Activated naive CD8-positive, alpha-beta T cell treated with anti-CD3 and anti-CD28 coated beads, Interleukin-2, amount 50 U/mL, for 24 hours (primary cell): Measurements from ENCODE around the gene BTBD2.

ENCODE experiments used
- ATAC-seq: fragments of 150-1000 bp; cut with Tn5 transposase; one replicate; pipeline ENCODE4 v1.10.0; 2021
- DNase-seq: peaks from one replicate; pipeline ENCODE4 v3.0.0; 2021
- H3K27ac Mint-ChIP-seq: one replicate; pipeline ENCODE4 v1.8.0; 2021; ENCODE audit warnings: mild to moderate bottlenecking, mixed read lengths
- H3K27me3 Mint-ChIP-seq: one replicate; pipeline ENCODE4 v1.8.0; 2021; ENCODE audit warnings: mixed read lengths
- H3K36me3 Mint-ChIP-seq: one replicate; pipeline ENCODE4 v1.8.0; 2021; ENCODE audit warnings: low read depth, mixed read lengths
- H3K4me1 Mint-ChIP-seq: one replicate; pipeline ENCODE4 v1.8.0; 2021; ENCODE audit warnings: mixed read lengths
- H3K4me3 Mint-ChIP-seq: one replicate; pipeline ENCODE4 v1.8.0; 2021; ENCODE audit warnings: mild to moderate bottlenecking, moderate library complexity, mixed read lengths
- H3K9me3 Mint-ChIP-seq: one replicate; pipeline ENCODE4 v1.8.0; 2021; ENCODE audit warnings: mixed read lengths

Gene BTBD2

DNA sequence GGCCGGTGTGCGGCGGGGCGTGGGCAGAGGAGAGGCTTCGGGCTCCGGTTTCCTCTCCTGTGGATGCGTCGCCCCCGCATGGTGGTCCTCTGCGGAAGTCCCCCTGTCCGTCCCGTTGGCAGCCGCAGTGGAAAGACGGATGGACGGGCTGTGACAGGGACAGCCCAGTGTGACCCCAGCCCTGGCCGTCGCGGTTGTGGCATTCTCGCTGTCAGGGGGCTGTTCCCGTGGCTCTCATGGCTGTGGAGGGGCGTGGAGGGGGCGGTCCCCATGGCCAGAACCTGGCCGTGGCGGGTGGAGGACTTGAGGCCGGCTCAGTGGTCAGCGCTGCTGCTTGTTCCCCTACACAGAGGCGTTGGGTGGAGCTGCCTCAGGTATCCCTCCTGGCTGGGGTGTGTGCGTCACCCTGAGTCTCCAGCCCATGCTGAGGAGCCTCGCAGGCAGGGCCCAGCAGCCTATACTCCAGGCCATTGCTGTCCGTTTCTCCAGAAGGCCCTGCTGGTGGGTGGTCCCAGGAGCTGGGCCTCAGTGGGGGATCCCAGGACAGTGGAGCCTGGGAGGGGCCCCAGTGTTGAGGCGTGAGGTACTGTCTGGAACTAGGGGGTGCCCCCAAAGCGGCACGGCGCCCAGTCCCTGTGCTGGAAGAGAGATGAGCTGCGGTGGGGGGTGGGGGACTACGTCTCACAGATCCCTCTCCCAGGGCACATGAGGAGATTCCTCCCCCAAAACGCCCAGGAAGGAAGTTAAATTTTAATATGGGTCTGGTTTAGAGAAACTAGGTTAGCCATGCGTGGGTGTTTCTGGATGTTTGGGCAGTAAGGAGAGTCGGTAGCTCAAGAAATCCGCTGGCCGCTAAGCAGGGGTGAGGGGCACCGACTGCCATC is 54.3 kb downstream of the BTBD2 start:
- ATAC-seq (no peak), DNase-seq (no peak)
- peaks cover 8% of the 10 kb centered on the region for H3K4me1 Mint-ChIP-seq
- H3K27ac Mint-ChIP-seq = no peak overlapping the region
- H3K4me3 Mint-ChIP-seq = no peak overlapping the region
- H3K36me3 Mint-ChIP-seq = peaks cover 2% of the 10 kb centered on the region
- H3K27me3 Mint-ChIP-seq = no peaks in the 10 kb centered on the region
- no peaks in the 10 kb centered on the region for H3K9me3 Mint-ChIP-seq

DNA sequence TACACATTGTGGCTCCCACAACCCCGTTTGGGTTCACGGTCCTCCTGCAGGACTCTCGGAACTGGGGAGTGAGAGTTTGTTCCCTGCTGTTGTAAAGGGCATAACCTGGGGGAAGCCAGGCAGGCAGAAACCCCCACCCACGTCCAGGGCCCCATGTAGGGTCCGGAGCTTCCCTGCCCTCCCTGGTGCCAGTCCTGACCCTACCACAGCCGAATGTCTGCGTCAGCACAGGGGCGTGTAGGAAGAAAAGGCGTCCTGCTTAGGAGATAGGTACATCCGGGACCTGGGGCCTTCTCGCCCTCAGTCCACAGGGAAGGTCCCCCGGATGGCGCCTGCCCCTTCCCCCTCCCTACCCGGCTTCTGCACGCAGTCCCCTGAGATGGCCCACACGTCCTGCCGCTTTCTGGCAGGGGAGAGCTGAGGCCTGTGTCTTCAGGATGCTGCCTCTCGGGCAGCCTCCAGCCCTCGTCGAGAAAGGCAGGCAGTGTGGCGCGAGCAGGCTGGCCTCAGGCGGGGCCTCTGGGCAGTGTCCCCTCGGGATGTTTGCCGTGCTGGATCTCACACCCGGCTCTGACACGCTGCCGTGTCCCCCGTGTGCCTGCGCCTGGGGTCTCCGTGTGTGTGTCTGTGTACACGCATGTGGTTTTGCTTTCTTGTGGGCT is 55.5 kb downstream of the BTBD2 start:
- no peak overlapping the region for H3K4me3 Mint-ChIP-seq
- H3K9me3 Mint-ChIP-seq = no peaks in the 10 kb centered on the region
- H3K27ac Mint-ChIP-seq = no peak overlapping the region

GRCh38 chr19:1957562-1958248 is 57.8 kb downstream of the BTBD2 start:
- H3K4me3 Mint-ChIP-seq = no peak overlapping the region
- no peaks in the 10 kb centered on the region for H3K27me3 Mint-ChIP-seq
- DNase-seq (no peak), ATAC-seq (no peak)
- H3K36me3 Mint-ChIP-seq = peaks cover 2% of the 10 kb centered on the region
- no peak overlapping the region for H3K27ac Mint-ChIP-seq
- peaks cover 5% of the 10 kb centered on the region for H3K4me1 Mint-ChIP-seq
- H3K9me3 Mint-ChIP-seq = no peaks in the 10 kb centered on the region

More for the DNA sequence above, 55.5 kb downstream of the BTBD2 start:
- Mint-ChIP-seq H3K36me3 (peaks cover 2% of the 10 kb centered on the region), H3K4me1 (peaks cover 5% of the 10 kb centered on the region), H3K27me3 (no peaks in the 10 kb centered on the region)
- DNase-seq = no peak
- no peak for ATAC-seq

GRCh38 chr19:1956868-1957492 is 58.5 kb downstream of the BTBD2 start:
- H3K36me3 Mint-ChIP-seq = peaks cover 2% of the 10 kb centered on the region

DNA sequence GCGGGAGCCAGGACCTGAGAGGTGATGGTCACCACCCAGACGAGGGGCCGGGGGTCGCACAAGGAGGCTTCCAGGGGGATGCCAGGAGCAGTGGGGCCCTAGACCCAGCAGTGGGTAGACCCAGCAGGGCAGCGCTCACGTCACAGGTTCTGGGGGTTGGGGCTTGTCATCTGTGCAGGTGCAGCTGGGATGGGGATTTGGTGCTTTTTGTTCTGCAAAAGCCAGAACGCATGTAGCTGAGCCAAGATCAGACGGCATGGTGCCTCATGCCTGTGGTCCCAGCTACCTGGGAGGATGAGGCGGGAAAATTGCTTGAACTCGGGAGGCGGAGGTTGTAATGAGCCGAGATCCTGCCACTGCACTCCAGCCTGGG is 59.4 kb downstream of the BTBD2 start:
- H3K27me3 Mint-ChIP-seq = no peaks in the 10 kb centered on the region
- ATAC-seq (no peak), DNase-seq (no peak)
- H3K4me3 Mint-ChIP-seq = no peak overlapping the region
- H3K9me3 Mint-ChIP-seq = no peaks in the 10 kb centered on the region
- H3K27ac Mint-ChIP-seq = no peak overlapping the region
- no peaks in the 10 kb centered on the region for H3K36me3 Mint-ChIP-seq
- peaks cover 5% of the 10 kb centered on the region for H3K4me1 Mint-ChIP-seq

More at GRCh38 chr19:1956868-1957492, 58.5 kb downstream of the BTBD2 start:
- no peak overlapping the region for H3K27ac Mint-ChIP-seq
- H3K4me3 Mint-ChIP-seq = no peak overlapping the region
- no peaks in the 10 kb centered on the region for H3K27me3 Mint-ChIP-seq
- DNase-seq = no peak
- peaks cover 5% of the 10 kb centered on the region for H3K4me1 Mint-ChIP-seq
- H3K9me3 Mint-ChIP-seq = no peaks in the 10 kb centered on the region
- ATAC-seq = no peak

GRCh38 chr19:1955171-1956121 is 60.1 kb downstream of the BTBD2 start:
- Mint-ChIP-seq H3K36me3 (no peaks in the 10 kb centered on the region), H3K27ac (no peak overlapping the region), H3K4me3 (no peak overlapping the region), H3K27me3 (no peaks in the 10 kb centered on the region), H3K9me3 (no peaks in the 10 kb centered on the region), H3K4me1 (peaks cover 5% of the 10 kb centered on the region)
- ATAC-seq (peak; percentile 21), DNase-seq (no peak)

GRCh38 chr19:1954532-1954933 is 61.0 kb downstream of the BTBD2 start:
- H3K9me3 Mint-ChIP-seq = no peaks in the 10 kb centered on the region
- no peaks in the 10 kb centered on the region for H3K27me3 Mint-ChIP-seq
- ATAC-seq = no peak
- no peaks in the 10 kb centered on the region for H3K36me3 Mint-ChIP-seq
- peaks cover 5% of the 10 kb centered on the region for H3K4me1 Mint-ChIP-seq
- no peak overlapping the region for H3K4me3 Mint-ChIP-seq
- no peak overlapping the region for H3K27ac Mint-ChIP-seq
- no peak for DNase-seq

- ATAC-seq (no peak), DNase-seq (no peak)
- H3K27me3 Mint-ChIP-seq = no peaks in the 10 kb centered on the region
- no peak overlapping the region for H3K4me3 Mint-ChIP-seq
- no peaks in the 10 kb centered on the region for H3K9me3 Mint-ChIP-seq
- H3K36me3 Mint-ChIP-seq = no peaks in the 10 kb centered on the region
- peaks cover 8% of the 10 kb centered on the region for H3K4me1 Mint-ChIP-seq
- no peak overlapping the region for H3K27ac Mint-ChIP-seq
Observed at GRCh38 chr19:1953441-1954094, 61.9 kb downstream of the BTBD2 start.

GRCh38 chr19:1953037-1953436 is 62.5 kb downstream of the BTBD2 start:
- H3K27ac Mint-ChIP-seq = no peak overlapping the region

DNA sequence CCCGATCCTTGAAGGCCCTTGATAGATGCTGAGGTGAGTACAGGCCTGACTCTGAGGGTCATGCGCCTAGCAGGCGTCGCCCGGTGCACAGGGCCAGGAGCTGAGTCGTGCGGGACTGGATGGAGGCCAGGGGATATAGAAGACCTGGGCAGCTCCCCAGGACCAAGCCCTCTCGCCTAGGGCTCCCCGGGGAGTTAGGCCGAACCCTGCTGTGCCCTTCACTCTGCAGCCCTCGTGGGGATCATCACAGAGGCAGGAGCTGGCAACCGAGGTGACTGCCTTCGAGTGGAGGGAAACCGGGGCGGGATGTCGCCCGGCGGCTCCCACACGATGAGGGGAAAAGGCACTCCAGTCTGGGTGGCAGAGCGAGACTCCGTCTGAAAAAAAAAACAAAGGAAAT is 62.9 kb downstream of the BTBD2 start:
- Mint-ChIP-seq H3K27me3 (no peaks in the 10 kb centered on the region), H3K4me3 (no peak overlapping the region), H3K9me3 (no peaks in the 10 kb centered on the region), H3K4me1 (peaks cover 10% of the 10 kb centered on the region), H3K36me3 (no peaks in the 10 kb centered on the region), H3K27ac (no peak overlapping the region)
- DNase-seq (no peak), ATAC-seq (no peak)

More at GRCh38 chr19:1953037-1953436, 62.5 kb downstream of the BTBD2 start:
- H3K27me3 Mint-ChIP-seq = no peaks in the 10 kb centered on the region
- no peaks in the 10 kb centered on the region for H3K9me3 Mint-ChIP-seq
- H3K4me1 Mint-ChIP-seq = peaks cover 10% of the 10 kb centered on the region
- no peaks in the 10 kb centered on the region for H3K36me3 Mint-ChIP-seq
- DNase-seq (no peak), ATAC-seq (no peak)
- H3K4me3 Mint-ChIP-seq = no peak overlapping the region

- Mint-ChIP-seq H3K4me3 (no peak overlapping the region), H3K27me3 (no peaks in the 10 kb centered on the region), H3K4me1 (peaks cover 9% of the 10 kb centered on the region)
Observed at GRCh38 chr19:1950640-1951039, 64.9 kb downstream of the BTBD2 start.

DNA sequence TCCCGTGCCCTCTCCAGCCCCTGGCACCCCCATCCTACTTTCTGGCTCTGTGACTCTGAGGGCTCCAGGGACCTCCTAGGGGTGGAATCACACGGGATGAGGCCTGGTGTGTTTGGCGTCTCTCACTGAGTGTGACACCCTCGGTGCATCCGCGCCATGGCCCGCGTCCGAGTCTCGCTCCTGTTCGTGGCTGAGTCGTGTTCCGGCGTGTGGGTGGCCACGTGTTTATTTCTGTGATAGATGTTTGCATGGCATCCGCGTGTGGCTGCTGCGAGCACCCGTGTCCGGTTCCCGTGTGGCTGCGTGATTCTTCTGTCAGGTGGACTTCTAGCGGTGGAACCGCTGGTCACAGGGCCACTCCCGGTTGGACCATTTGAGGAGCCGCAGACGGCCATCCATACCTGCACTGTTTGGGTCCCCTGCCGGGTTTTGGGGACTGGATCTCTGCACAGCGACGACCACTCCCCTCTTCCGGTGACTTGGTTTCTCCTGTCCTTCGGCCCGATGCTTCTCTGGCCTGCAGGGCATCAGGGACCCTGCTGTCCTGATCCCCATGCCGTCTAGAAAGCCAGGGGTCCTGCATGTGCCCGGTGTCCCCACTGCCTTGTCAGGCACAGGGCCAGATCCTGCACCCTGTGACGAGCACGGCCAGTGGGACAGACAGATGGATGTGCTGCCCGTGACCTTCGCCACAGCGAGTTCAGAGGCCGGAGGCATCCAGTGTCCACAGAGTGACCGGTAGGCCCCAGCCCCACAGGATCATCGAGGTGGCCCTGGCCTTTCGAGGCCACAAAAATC is 66.0 kb downstream of the BTBD2 start:
- DNase-seq = no peak
- no peaks in the 10 kb centered on the region for H3K9me3 Mint-ChIP-seq
- peaks cover 2% of the 10 kb centered on the region for H3K36me3 Mint-ChIP-seq
- ATAC-seq = no peak
- H3K27me3 Mint-ChIP-seq = no peaks in the 10 kb centered on the region
- H3K27ac Mint-ChIP-seq = no peak overlapping the region
- peaks cover 9% of the 10 kb centered on the region for H3K4me1 Mint-ChIP-seq
- no peak overlapping the region for H3K4me3 Mint-ChIP-seq

More at GRCh38 chr19:1950640-1951039, 64.9 kb downstream of the BTBD2 start:
- peaks cover 2% of the 10 kb centered on the region for H3K36me3 Mint-ChIP-seq
- ATAC-seq (no peak), DNase-seq (no peak)
- no peak overlapping the region for H3K27ac Mint-ChIP-seq
- H3K9me3 Mint-ChIP-seq = no peaks in the 10 kb centered on the region
